Stimulated activated CD8-positive, alpha-beta memory T cell treated with anti-CD3 and anti-CD28 coated beads, Interleukin-2, amount 100 ng/mL, for 1 hour (primary cell): ENCODE results near the gene DNAH1.

Experiments used
- DNase-seq, 2 donors: peaks; one replicate each; pipeline ENCODE4 v3.0.0-alpha.2; 2020; ENCODE audit warnings: low read depth in 2 of 2

DNAH1 gene

GRCh38 chr3:52290596-52291507 is 25.3 kb upstream of the DNAH1 start:
- DNase-seq = no peak

- DNase-seq = no peak
Observed at GRCh38 chr3:52291508-52292181, 24.5 kb upstream of the DNAH1 start.

- DNase-seq = no peak
Observed at GRCh38 chr3:52292247-52293065, 23.7 kb upstream of the DNAH1 start.

GRCh38 chr3:52293491-52294319 is 22.4 kb upstream of the DNAH1 start:
- no peak for DNase-seq

GRCh38 chr3:52294320-52295150 is 21.6 kb upstream of the DNAH1 start:
- no peak for DNase-seq

- no peak for DNase-seq
Observed at GRCh38 chr3:52295671-52296208, 20.4 kb upstream of the DNAH1 start.

GRCh38 chr3:52297242-52298148 is 18.6 kb upstream of the DNAH1 start:
- no peak for DNase-seq

GRCh38 chr3:52298149-52299098 is 17.7 kb upstream of the DNAH1 start:
- DNase-seq = no peak

GRCh38 chr3:52299247-52299878 is 16.8 kb upstream of the DNAH1 start:
- no peak for DNase-seq

GRCh38 chr3:52299879-52300611 is 16.1 kb upstream of the DNAH1 start:
- no peak for DNase-seq

- no peak for DNase-seq
Observed at GRCh38 chr3:52302426-52303145, 13.5 kb upstream of the DNAH1 start.

- no peak for DNase-seq
Observed at GRCh38 chr3:52303811-52304210, 12.3 kb upstream of the DNAH1 start.

- no peak for DNase-seq
Observed at GRCh38 chr3:52305926-52306325, 10.2 kb upstream of the DNAH1 start.

GRCh38 chr3:52306978-52307377 is 9.1 kb upstream of the DNAH1 start:
- no peak for DNase-seq

- no peak for DNase-seq
Observed at GRCh38 chr3:52308308-52308707, 7.8 kb upstream of the DNAH1 start.
